Activated CD4-positive, alpha-beta T cell treated with anti-CD3 and anti-CD28 coated beads, Interleukin-2, amount 50 U/mL, for 24 hours (primary cell): ENCODE data around the gene GHSR.

Experiments used
- DNase-seq, 2 donors: peaks; one replicate each; pipeline ENCODE4 v3.0.0-alpha.2; 2020; ENCODE audit warnings: low read depth in 1 of 2, low spot score in 1 of 2

Gene GHSR

DNA sequence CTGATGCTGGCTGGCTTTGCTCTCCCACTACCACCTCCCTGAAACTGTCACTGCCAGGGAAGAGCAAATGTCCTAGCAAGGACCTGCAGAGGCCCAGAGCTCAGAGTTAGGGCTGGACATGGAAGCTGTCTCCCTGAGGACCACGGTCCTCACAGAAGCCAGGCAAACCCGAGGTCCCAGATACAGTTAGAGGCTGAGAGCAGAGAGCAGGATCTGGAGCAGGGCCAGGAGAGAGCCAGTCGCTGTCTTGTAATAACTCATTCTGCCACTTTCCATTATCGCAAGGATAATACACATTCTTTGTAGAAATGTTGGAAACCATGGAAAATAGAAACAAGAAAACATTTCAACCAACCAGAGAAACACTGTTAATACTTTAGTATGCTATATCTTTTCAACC lies 10.1 kb downstream of the GHSR start:
- DNase-seq, result no peak

DNA sequence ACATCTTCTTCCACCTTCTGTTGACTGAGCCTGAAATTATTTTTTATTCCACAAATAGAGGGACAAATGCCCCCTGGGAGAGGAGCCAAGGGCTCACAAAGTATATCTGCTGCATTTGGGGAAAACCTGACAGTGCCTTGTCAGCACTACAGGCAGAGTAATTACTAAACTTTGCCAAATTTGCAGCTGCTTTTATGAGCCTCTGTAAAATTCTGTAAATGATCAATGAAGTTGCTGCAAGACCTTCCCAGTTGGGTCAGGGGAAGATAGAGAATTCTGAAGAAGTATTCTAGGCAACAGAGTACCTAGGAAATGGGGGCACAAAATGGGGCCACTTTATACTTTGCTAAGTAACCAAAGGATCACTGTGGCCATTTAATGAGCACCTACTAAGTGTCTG lies 10.5 kb downstream of the GHSR start:
- no peak for DNase-seq

DNA sequence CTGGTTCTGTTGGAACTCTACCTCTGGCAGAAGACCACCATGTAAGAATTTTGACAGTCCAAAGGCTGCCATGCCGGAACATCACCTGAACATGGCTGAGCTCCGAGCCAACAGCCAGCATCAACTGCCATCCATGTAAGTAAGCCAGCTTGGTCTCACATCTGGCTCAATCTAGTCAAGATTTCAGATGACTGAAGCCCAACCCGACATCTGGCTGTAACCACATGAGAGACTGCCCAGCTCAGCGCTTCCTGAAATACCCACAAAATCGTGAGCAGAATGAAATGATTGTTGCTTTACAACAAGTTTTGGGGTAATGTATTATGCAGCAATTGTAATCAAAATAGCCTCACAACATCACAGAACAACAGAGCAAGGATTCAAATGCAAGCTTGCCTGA lies 32.9 kb downstream of the GHSR start:
- no peak for DNase-seq

DNA sequence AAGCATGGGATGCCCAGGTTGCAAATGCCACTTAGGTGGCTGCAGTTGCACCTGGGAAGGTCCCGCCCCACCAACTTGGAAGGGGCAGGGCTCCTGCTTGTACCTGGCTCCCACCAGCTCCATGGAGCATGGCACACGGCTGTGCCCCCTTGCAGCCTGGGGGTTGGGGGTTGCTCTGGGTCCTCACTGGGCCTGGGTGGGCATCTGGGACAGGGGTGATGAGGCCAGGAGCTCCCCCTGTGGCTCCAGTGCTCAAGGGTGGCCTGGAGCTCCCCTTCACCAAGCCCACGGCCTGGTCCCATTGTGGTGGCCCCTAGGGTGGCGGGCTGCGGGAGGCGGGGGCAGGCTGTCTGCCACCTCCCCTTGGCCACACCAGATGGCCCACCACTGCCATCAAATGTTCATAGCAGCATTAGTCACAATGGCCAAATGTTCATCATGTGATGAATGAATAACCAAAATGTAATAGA lies 36.7 kb downstream of the GHSR start:
- DNase-seq, result no peak

DNA sequence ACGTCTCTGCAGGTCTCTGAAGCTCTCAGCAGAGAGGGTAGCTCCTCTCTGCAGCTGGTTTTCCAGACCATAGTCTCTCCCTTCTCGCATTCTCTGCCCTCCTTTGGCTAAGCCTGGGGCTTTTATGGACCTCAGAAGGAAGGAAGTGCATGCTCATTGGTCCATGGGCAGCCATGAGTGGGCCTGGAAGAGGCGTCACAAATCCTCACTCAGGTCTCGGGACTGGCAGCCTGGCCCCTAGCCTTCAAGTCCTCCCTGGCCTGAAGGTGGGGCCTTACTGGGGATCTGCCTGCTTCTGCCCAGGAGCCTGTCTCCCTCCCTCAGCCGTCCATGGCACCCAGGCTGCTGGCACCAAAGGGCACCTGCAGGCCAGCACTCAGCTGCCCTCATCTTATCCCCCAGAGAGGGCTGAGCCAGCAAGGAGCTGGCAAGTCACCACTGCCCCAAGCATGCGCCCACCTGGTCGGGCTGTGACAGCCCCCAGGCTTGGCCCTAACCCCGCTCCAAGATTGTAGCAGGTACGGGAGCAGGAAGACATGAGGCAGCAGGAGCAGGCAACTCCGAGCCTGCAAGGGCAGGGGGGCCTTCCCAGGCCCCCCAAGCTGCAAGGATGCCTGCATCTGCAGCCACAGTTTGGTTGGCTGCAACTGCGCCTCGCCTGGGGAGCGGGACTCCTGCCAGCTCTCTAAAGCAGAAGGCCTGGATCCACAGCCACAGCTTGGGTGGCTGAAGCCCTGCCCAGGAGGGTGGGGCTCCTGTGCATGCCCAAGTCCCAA lies 37.4 kb downstream of the GHSR start:
- no peak for DNase-seq

DNA sequence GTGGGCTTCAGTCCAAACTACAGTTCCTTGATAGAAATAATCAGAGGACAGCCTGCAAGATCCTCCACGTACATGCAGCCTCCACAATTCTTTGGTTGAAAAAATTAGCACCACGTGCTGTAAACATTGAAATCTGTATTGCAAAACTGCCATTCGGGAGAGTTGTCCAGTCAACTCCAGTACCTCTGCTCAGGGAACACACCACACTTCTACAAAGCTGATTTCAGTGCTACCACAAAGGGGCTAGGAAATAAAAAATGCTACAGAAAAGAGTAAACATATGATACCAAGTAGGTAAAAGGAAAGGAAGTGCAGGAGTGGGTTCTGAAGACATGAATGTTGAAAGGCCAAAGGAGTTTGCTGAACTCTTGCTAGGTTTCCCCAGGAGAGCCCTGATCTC lies 40.4 kb downstream of the GHSR start:
- DNase-seq, result no peak

DNA sequence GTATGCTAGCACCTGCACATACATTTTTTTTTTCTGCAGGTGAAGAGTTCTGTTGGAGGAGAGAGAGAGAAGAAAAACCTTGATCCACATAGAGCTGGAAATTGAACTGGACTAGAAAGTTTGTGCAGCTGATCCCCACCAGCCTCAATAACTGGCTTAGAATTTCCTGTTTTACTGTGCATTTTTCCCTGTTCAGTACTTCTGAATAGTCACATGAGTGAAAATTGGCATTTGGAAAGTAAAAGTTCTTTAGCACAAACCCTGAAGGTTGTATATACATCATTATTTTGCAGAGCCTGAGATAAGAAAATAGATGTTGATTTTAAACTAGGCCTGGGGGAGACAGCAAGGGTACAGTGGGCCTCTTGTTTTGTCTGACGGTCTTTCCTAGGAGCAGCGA lies 42.3 kb downstream of the GHSR start:
- no peak for DNase-seq

DNA sequence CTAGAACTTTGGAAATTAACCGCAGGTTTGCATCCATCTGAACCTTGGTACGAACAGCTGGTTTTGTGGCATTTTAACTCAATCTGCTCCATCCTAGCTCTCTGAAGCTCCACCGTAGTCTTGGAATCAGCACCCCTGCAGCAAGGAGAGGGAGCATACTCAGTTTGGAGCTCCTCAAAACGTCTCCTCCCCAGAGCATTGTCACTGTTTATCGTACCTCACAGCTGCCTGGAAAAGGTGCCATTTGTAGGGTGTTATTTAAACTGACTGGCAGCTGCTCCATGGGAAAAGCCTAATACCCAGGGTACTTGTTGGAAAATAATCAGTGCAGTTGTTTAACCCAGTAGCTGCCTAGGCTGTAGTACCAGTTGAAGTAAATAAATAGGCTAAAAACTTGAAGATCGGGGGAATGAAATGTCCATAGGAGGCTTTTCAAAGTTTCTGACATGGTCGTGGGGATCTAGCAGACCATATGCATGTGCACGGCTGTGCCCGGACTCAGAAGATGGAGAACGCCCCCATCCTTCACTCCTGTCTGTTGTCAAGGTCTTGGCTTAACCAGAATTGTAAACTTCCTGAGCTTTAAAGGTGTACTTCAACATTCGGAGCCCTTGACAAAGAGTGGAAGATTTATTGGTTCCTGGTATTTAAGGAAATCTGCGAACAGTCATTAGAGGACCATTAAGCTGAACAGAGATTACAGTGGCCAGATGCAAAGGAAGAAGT lies 43.9 kb downstream of the GHSR start:
- DNase-seq, result no peak

DNA sequence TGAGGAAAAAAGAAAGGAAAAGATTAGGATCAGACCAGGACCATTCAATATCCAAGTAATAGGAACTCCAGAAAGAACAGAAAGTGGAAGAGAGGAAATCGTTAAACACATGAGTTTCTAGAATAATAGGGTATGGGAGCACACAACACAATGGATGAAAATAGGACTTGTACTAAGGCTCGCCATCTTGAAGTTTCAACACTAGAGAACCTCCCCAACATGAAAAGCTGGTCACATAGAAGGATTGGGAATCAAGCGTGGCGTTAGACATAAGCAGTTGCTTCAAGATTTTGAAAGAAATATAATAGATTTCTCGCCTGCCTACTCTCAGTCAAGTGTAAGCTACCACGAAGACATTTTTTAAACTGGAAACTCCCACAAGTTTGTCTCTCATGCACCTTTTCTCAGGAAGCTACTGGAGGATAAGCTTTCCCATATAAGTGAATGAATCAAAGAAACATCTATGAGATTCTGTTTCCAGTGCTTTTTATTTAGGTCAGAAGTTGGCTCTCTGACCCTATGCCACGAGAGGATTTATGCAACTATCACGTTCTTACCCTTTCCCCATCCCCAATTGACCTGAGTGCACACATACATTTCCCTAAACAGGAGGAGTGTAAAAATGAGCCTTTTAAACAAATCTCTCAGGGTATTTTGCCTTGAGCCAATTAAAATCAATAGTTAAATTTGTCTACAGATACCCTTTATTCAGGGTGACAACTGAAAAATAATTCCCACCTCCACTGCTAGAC lies 45.2 kb downstream of the GHSR start:
- DNase-seq, result no peak

DNA sequence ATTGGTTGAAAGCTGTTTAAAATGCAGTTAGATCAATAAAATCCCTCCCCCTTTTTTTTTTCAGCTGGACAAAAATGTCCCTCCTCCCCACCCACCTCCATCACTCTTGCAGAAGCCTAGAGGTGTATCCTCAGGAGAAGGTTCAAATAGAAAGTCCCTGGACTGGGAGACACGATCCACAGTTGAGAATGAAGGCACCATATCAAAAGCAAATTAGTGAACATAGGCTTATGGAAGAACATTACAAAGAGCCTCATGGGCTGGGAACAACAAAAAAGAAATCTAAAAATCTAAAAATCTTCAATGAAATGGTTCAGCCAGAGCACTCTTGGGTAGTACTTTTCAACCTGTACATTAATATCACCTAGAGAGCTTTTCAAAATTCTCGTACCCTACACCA lies 46.2 kb downstream of the GHSR start:
- DNase-seq, result no peak

DNA sequence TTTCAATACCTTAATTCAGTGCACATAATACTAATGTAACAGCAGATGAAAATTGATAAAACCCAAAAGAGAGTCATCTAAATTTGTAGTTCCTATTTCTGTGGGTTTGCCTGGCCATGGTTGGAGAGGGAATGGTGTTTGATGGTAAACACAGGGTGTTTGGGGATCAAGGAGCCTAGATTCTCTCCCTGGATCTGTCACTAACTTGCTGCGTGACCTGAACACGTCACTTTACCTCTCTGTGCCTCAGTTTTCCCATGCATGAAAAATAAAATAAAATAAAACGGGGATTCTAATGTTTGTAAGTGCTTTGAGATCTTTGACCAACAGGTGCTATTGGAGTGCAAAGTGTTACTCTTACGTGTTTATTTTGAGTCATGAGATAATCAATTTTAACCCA lies 49.8 kb downstream of the GHSR start:
- no peak for DNase-seq

DNA sequence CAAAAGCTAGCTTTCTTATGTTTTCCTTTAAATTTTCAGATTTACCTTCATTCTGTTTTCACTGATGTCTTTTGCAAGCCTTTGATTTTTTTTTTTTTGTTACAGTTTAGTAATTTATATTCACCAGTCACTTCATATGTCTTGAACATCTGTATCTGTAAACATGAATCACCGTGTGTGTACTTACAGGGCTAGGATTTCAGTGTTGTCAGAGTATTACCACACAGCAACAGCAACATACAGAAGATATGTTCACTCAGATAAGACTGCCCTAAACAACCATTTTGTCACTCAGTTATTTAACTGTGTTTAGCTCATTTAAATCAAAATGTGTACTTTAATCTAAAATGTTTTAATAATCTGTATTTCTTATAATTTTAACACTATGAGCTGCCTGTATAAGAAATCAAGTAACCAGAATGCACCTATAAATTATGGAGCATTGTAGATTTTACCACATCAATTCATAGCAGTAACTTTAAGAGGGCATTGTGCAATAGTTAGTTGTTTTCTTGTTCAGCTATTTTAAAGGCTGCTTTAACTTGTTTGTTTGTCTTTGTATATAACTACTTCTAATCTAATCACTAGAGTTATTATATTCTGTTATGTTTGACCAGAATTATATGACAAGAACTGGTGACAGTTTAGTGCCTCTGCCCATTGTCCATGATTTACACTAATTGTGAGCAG lies 50.4 kb downstream of the GHSR start:
- DNase-seq, result no peak

DNA sequence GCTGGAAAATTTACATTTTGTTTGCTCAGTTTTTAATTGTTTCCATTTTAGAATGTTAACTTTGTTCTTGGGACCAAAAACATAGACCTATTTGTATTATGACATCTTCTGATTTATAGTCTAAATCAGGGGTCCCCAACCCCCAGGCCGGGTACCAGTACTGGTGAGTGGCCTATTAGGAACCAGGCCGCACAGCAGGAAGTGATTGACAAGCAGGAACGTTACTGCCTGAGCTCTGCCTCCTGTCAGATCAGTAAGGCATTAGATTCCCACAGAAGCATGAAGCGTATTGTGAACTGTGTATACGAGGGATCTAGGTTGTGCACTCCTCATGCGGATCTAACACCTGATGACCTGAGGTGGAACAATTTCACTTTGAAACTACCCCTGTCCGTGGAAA lies 51.9 kb downstream of the GHSR start:
- DNase-seq, result no peak

DNA sequence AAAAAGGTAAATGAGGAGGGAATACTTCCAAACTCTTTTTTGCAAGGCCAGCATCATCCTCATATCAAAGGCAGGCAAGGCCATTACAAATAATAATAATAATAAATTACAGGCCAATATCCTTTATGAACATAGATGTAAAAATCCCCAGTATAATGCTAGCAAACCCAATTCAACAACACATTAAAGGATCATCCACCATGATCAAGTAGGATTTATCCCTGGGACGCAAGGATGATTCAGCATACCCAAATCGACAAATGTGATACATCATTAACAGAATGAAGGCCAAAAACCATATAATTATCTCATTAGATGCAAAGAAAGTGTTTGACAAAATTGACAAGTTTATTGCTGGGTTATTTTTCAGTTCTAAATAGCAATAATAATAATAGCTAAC lies 53.6 kb downstream of the GHSR start:
- DNase-seq, result no peak
